GM18873 (cell line): ENCODE data around the gene ALOX15.
"Not testable (repeated sequence)": the region's sequence is repeated elsewhere in the genome, so short reads cannot be mapped to it uniquely, and the experiment has no call there.

Experiments
- ATAC-seq: cut with Tn5 transposase; IDR thresholded peaks from one replicate; pipeline ENCODE4 v1.9.1; 2021; ENCODE audit warnings: mild to moderate bottlenecking, moderate library complexity, moderate number of reproducible peaks; ENCODE audit not compliant: unreplicated experiment, low FRiP score

Gene ALOX15

DNA sequence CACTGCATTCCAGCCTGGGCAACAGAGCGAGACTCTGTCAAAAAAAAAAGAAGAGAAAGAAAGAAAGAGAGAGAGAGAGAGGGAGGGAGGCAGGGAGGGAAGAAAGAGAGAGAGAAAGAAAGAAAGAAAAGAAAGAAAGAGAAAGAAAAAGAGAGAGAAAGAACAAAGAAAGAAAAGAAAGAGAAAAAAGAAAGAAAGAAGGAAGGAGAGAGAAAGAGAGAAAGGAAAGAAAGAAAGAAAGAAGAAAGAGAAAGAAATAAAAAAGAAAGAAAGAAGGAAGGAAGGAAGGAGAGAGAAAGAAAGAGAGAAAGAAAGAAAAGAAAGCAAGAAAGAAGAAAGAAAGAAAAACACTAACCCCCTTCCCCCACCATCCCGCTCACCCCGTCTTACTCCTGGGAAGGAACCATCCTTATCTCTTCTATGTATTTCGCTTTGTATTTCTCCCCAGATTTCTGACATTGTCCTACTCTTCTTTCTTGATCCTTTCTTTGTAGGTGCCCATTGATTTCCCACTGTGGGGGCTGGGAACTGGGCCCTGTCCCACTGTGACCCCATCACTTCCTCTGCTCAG is 20.9 kb downstream of the ALOX15 start:
- ATAC-seq = no peak

GRCh38 chr17:4617590-4618351 is 23.7 kb downstream of the ALOX15 start:
- ATAC-seq = no peak

- no peak for ATAC-seq
Measured at GRCh38 chr17:4617090-4617489, 24.4 kb downstream of the ALOX15 start.

- ATAC-seq = no peak
Measured at GRCh38 chr17:4616476-4616875, 25.0 kb downstream of the ALOX15 start.

DNA sequence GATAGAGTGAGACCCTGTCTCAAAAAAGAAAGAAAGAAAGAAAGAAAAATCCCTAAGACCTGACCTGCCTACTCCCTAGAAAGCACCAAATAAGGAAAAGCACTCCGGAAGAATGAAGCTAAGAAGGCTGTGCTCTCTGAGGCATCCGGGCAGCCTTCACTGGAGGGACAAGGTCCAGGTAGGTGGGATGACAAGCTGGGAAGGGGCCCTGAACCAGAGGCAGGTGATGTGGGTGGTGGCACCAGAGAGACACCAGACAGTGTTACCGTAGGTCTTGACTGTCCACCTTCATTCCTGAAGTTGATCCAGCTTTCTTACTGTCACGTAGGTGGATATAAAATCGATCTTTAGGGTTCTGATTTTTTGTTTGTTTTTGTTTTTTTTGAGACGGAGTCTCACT is 30.8 kb downstream of the ALOX15 start:
- no peak for ATAC-seq

DNA sequence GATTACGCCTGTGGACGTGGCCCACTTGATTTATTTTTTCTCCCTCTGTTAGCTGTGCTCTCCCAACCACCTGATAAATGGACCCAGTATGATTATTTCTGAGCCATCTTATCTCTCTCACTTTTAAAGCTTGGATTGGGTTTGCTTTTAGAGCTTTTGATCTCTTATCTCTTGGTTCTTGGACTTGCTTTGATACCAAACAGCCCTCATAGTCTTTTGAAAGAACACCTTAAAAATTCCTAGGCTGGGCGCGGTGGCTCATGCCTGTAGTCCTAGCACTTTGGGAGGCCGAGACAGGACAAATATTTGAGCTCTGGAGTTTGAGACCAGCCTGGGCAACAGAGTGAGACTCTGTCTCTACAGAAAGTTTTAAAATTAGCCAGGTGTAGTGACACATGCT is 31.3 kb downstream of the ALOX15 start:
- no peak for ATAC-seq

GRCh38 chr17:4609761-4610160 is 31.7 kb downstream of the ALOX15 start:
- ATAC-seq = no peak

DNA sequence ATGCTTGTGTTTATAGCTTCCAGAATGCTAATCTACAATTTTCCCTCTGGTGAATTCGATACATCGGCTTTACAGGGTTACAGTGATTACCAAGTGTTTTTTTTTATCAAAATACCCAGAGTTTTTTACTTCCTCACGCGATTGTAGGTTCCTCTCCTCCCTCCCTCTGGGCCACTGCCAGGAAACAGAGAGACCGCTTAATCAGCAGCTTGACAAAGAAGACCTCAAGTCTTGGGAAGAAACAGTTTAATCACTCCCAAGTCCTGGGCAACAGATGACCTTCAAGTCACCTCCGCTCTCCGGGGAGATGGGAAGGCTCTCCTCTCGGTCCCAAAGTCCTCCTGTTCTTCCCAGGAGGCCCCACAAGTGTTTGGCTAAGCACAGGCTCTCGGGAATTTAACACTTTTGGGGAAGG is 33.7 kb downstream of the ALOX15 start:
- ATAC-seq = no peak

DNA sequence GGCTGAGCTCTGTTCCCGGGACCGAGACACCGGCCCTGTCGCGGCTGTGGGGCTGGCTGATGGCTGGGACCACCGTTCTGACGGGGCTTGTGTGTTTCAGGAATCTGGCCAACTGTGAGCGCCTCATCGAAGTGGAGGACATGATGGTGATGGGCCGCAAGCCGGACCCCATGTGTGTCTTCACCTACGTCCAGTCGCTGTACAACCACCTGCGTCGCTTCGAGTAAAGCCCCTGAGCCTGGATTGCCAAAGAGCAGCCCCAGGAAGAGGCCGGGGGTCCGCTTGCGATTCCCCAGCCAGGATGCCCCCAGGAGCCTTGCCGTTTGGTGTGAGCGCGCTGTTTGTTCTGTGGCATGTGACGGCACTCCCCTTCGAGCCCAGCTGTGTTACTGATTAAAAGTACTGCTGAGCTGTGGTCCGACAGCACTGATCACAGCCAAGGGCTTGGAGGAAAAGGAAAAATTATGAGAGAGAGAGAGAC is 34.2 kb downstream of the ALOX15 start:
- no peak for ATAC-seq

DNA sequence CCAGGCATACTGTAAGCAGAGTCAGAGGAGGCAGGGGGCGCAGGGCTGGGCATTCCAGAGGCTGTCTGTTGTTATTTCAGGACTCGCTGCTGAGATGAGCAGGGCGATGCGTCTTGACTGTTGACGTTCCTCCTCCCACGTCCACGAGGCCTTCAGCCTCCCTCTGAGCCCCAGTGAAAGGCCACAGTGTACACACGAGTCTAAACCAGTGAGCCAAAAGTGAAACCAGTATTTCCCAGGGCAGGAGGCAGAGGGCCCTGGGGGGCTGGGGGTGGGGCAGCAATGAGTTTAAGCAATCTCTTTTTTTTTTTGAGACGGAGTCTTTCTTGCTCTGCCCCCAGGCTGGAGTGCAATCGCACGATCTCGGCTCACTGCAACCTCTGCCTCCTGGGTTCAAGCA is 35.7 kb downstream of the ALOX15 start:
- no peak for ATAC-seq

DNA sequence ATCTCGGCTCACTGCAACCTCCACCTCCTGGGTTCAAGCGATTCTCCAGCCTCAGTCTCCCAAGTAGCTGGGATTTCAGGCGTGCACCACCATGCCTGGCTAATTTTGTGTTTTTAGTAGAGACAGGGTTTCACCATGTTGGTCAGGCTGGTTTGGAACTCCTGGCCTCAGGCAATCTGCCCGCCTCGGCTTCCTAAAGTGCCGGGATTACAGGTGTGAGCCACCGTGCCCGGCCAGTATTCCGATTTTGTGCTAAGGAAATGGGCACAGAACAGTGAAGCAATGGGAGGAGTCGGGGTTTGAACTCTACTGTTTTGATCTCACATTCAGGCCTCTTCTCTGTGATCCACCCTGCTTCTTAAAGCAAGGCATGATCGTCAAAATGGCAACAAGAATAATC is 36.7 kb downstream of the ALOX15 start:
- ATAC-seq = not testable (repeated sequence)

DNA sequence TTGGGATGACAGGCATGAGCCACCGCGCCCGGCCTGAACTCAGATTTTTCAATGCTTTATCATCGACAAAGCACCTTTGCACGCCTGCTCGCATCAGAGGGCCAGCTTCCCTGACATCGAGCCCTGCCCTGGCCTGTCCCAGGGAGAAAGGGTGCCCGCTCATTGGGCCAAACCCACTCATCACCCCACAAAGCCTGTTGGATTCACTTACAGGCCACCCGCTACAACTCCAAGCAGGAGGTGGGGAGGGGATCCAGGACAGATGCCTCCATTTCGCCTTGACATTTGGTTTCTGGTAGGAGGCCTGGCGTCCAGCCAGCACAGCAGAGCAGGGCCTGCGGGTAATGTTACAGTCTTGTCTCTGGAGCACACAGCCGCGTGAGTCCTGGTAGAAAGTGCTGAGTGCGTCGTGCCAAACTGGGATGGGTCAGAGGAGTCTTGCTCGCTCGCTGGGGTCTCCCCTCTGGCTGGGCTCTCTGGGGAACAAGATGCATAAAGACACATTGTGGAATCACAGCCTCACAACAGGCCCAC is 37.3 kb downstream of the ALOX15 start:
- no peak for ATAC-seq

- ATAC-seq = no peak
Measured at GRCh38 chr17:4602041-4602440, 39.4 kb downstream of the ALOX15 start.

- no peak for ATAC-seq
Measured at GRCh38 chr17:4601326-4601725, 40.2 kb downstream of the ALOX15 start.

DNA sequence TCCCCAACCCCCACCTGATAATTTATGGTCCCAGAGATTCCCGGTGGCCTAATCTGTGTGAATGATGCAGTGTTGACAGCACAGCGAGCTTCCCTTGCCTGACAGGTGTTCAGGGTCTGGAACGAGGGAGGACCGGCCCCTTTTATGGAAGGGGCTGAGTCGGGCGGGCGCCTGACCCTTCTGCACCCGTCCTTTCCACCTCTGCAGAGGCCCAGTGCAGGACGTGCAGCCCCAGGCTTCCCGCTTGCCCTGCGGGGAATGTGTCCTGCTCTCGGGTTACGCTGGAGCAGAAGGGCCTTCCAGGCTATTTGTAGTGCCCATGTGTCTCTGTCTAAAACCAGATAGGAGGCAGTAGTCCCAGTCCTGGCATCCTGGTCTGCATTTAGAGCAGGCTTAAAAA is 40.9 kb downstream of the ALOX15 start:
- ATAC-seq = no peak

GRCh38 chr17:4599505-4600281 is 41.8 kb downstream of the ALOX15 start:
- ATAC-seq = no peak

- no peak for ATAC-seq
Measured at GRCh38 chr17:4598776-4599504, 42.5 kb downstream of the ALOX15 start.

DNA sequence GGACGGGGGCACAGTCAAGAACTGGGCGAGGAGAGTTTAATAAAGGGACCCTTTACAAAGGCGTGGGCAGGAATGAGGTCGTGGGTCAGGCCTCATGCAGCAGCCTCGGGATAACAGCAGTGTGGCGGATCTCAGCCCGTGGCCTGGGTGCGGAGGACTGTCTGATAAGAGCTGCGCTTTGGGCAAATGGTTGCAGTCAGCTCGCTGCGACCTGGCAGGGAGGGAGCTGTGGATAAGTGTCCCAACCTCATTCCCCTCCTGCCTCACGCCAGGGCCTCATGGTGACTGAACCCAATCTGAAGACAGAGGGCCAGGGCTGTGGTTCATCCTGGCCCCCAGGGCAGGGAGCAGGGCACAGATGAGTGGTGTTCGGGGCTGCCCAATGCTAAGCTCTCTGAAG is 43.5 kb downstream of the ALOX15 start:
- ATAC-seq = no peak

DNA sequence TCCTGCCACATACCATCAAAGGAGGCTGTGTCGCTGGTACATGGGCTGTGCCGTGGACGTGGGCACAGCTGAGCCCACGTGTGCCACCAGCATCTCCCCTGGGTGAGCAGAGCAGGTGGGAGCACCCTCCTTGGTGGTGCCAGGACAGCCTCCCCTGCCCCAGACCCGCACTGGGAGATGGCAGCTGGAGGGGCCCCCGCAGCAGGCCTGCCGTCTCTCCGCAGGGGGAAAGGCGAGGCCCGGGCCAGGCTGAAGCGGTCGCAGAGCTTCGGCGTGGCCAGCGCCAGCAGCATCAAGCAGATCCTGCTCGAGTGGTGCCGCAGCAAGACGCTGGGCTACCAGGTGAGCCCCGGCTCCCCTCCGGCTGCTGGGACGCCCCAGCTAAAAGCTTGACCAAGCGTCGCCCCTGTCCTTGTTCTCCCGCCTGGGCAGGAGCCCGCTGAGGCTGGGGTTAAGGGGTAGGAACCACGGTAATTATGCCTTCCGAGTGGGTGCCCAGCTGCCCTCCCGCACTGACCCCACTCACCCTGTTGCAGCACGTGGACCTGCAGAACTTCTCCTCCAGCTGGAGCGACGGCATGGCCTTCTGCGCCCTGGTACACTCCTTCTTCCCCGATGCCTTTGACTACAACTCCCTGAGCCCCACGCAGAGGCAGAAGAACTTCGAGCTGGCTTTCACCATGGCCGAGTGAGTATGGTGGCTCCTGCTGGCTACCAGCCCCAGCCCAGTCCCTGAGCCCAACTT is 44.7 kb downstream of the ALOX15 start:
- ATAC-seq = no peak
